DND-41 (cell line): ENCODE measurements around the gene NCAPD2.

Experiments used
- CTCF ChIP-seq: IDR thresholded peaks from 2 replicates; pipeline ENCODE4 v1.5.1; 2012; ENCODE audit warnings: borderline replicate concordance, low read length, moderate library complexity, mild to moderate bottlenecking; ENCODE audit not compliant: poor library complexity, severe bottlenecking; ENCODE audit errors: extremely low read depth
- EZH2 ChIP-seq: IDR thresholded peaks from 3 replicates; pipeline ENCODE4 v1.6.1; 2012; ENCODE audit warnings: borderline replicate concordance, low read depth, mild to moderate bottlenecking, moderate library complexity, low read length, inconsistent platforms; ENCODE audit not compliant: severe bottlenecking

- no peak for TF ChIP-seq CTCF
- TF ChIP-seq EZH2: no peak
Observed at GRCh38 chr12:6535697-6535946, 41.7 kb downstream of the NCAPD2 start.
